Pancreas (tissue), 10 donors: ENCODE measurements around the gene UBASH3B. TPM values are rescaled to one million over a fixed set of nuclear protein-coding genes. Genes with fewer than 3 reads are reported as not detected.

ENCODE experiments used
- ATAC-seq, 4 donors: fragments of 200-7000 bp; cut with Tn5 transposase; one replicate each; pipeline versions ENCODE4 v1.8.0 to v1.9.1; 2020; ENCODE audit warnings: mild to moderate bottlenecking in 4 of 4, moderate library complexity in 4 of 4
- DNase-seq, 6 donors: peaks; one replicate each; pipeline ENCODE4 v3.0.0-alpha.2; 2020
- FAIRE-seq: peaks from 2 replicates; lab custom pipeline; 2012; peaks lifted over from hg19 to GRCh38; lab: Jason Lieb, UNC
- H3K27ac ChIP-seq, 4 donors: fragments of 200-600 bp; sonication (generic); 1 replicate in 3 of 4; 2 replicates in 1 of 4; pipeline versions ENCODE4 v1.5.0 to v1.8.0; 2020
- H3K27me3 ChIP-seq, 4 donors: fragments of 200-600 bp; one replicate each; pipeline ENCODE4 v1.8.0; 2021
- H3K36me3 ChIP-seq, 3 donors: fragments of 200-600 bp; sonication (generic) in 1 of 3; one replicate each; pipeline versions ENCODE4 v1.5.0 to v1.8.0; 2020 to 2021
- H3K4me1 ChIP-seq, 3 donors: fragments of 200-600 bp; one replicate each; pipeline ENCODE4 v1.8.0; 2021
- H3K4me3 ChIP-seq, 4 donors: fragments of 200-600 bp; sonication (generic) in 2 of 4; one replicate each; pipeline versions ENCODE4 v1.5.0 to v1.8.0; 2020 to 2021
- H3K9me3 ChIP-seq, 4 donors: fragments of 200-600 bp; one replicate each; pipeline ENCODE4 v1.8.0; 2021
- WGBS, 2 donors: extraction: QIAGEN DNeasy Blood & Tissue Kit; methylation state at CpG; one replicate each; pipeline ENCODE4 v1.1.7; 2013; 5-methylcytosine and 5-hydroxymethylcytosine counted together
- intact Hi-C, 3 donors: fragments of 100-400 bp; cut with DNase I; formaldehyde crosslinking; loops; one replicate each; pipeline versions ENCODE4 v1.11.1 to v1.14.2; 2022
- polyA plus RNA-seq, 2 donors: library from polyadenylated mRNA; stranded (reverse); fragments of 200-250 nt; gene quantifications; one replicate each; pipeline ENCODE4 v1.2.3, GENCODE V29; 2013
- total RNA-seq, 6 donors: library from RNA; stranded (reverse); fragmentation: NEBNext Ultra II Directional in 4 of 6; extraction: Animal tissue kit (Norgen Biotek cat#: 25700) in 4 of 6; gene quantifications; one replicate each; pipeline versions ENCODE4 v1.2.1 to v1.2.4, GENCODE V29; 2021 to 2023
- TF ChIP-seq, protein P1 (sequence below), 4 donors: fragments of 200-600 bp; sonication (generic) in 3 of 4; IDR thresholded peaks; one replicate each; pipeline versions ENCODE4 v1.5.0 to v1.8.0; 2021; ENCODE audit warnings: antibody characterized with exemption in 4 of 4
- donor health status: healthy with polysubstance abuse.
- donor health status: DM: no; HTN: no; CAD: no; lungs with moderate emphysema.
- donor health status: DM: no; HTN: no; CAD: no.
- donor health status: control.
- donor health status: control.
- donor health status: Bipolar disorder and iron deficiency.
- donor health status: DM: yes; HTN: yes; CAD: no.
- donor health status: DM: no; HTN: no; CAD: no.
- donor health status: DM: no; HTN: no; CAD: no.
- donor health status: DM: yes; HTN: yes; CAD: no.

The UBASH3B gene
- total and polyA plus RNA-seq, 8 donors, result 0.56 to 5.8 (median 1.8) TPM

- Histone ChIP-seq H3K4me1 (no peaks in the 10 kb centered on the region), H3K36me3 (no peaks in the 10 kb centered on the region), H3K4me3 (no peak overlapping the region), H3K27me3 (no peaks in the 10 kb centered on the region), H3K9me3 (no peaks in the 10 kb centered on the region), H3K27ac (no peak overlapping the region)
- intact Hi-C loops, result no loop called here
- FAIRE-seq (no peak), DNase-seq (no peak), ATAC-seq (no peak)
- WGBS, 2 donors, result 74 to 85% methylated on average over 8 of the region's 8 CpGs
- TF ChIP-seq, protein P1, sequence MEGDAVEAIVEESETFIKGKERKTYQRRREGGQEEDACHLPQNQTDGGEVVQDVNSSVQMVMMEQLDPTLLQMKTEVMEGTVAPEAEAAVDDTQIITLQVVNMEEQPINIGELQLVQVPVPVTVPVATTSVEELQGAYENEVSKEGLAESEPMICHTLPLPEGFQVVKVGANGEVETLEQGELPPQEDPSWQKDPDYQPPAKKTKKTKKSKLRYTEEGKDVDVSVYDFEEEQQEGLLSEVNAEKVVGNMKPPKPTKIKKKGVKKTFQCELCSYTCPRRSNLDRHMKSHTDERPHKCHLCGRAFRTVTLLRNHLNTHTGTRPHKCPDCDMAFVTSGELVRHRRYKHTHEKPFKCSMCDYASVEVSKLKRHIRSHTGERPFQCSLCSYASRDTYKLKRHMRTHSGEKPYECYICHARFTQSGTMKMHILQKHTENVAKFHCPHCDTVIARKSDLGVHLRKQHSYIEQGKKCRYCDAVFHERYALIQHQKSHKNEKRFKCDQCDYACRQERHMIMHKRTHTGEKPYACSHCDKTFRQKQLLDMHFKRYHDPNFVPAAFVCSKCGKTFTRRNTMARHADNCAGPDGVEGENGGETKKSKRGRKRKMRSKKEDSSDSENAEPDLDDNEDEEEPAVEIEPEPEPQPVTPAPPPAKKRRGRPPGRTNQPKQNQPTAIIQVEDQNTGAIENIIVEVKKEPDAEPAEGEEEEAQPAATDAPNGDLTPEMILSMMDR (IDR thresholded peaks at IDR 0.05), result no peak
Observed at GRCh38 chr11:122703541-122704272, 48.2 kb downstream of the UBASH3B start.

- Histone ChIP-seq H3K4me1 (no peaks in the 10 kb centered on the region), H3K4me3 (no peak overlapping the region), H3K9me3 (no peaks in the 10 kb centered on the region), H3K36me3 (no peaks in the 10 kb centered on the region), H3K27ac (no peak overlapping the region), H3K27me3 (no peaks in the 10 kb centered on the region)
- intact Hi-C loops, result no loop called here
- WGBS, 2 donors, result 92% methylated on average over 7 of the region's 7 CpGs
- no peak for ATAC-seq
- TF ChIP-seq, protein P1 (IDR thresholded peaks at IDR 0.05), result no peak
- DNase-seq, result no peak
- no peak for FAIRE-seq
Observed at GRCh38 chr11:122705396-122705795, 49.9 kb downstream of the UBASH3B start.

GRCh38 chr11:122706291-122707088, 51.0 kb downstream of the UBASH3B start:
- no peaks in the 10 kb centered on the region for H3K9me3 ChIP-seq
- DNase-seq, result no peak
- WGBS, 2 donors, result 78% methylated on average over 3 of the region's 3 CpGs
- no peak for ATAC-seq
- no peaks in the 10 kb centered on the region for H3K36me3 ChIP-seq
- no peaks in the 10 kb centered on the region for H3K27me3 ChIP-seq
- intact Hi-C loops, result no loop called here
- H3K27ac ChIP-seq, result no peak overlapping the region
- no peaks in the 10 kb centered on the region for H3K4me1 ChIP-seq
- FAIRE-seq, result no peak
- no peak overlapping the region for H3K4me3 ChIP-seq
- TF ChIP-seq, protein P1 (IDR thresholded peaks at IDR 0.05), result no peak

- no peak for ATAC-seq
- Histone ChIP-seq H3K4me3 (no peak overlapping the region), H3K27ac (no peak overlapping the region), H3K4me1 (no peaks in the 10 kb centered on the region), H3K27me3 (no peaks in the 10 kb centered on the region), H3K36me3 (no peaks in the 10 kb centered on the region), H3K9me3 (no peaks in the 10 kb centered on the region)
- intact Hi-C loops, result no loop called here
- no peak for FAIRE-seq
- TF ChIP-seq, protein P1 (IDR thresholded peaks at IDR 0.05), result no peak
- no peak for DNase-seq
- WGBS, 2 donors, result 64 to 80% methylated on average over 4 of the region's 4 CpGs
Observed at GRCh38 chr11:122707111-122707510, 51.6 kb downstream of the UBASH3B start.
